IMR-90 (cell line): ENCODE data around the gene RORC. TPM values are rescaled to one million over a fixed set of nuclear protein-coding genes. Genes with fewer than 3 reads are reported as not detected.

Experiments
- ATAC-seq: fragments of 200-7000 bp; cut with Tn5 transposase; 2 replicates; pipeline ENCODE4 v1.9.1; 2020; ENCODE audit warnings: low read depth, mild to moderate bottlenecking, moderate library complexity
- BruUV-seq: library from RNA; stranded (reverse); fragments of 400-500 nt; replicated peaks from 2 replicates; lab custom pipeline; 2021; lab: Mats Ljungman, UMichigan
- CTCF ChIA-PET: fragments of 300-600 bp; formaldehyde crosslinking; extraction: SDS; loops from one replicate; lab custom pipeline; 2021; ENCODE audit warnings: antibody characterized with exemption; lab: Yijun Ruan, JAX
- POLR2A ChIA-PET: fragments of 300-600 bp; sonication (Branson Sonifier 250); formaldehyde crosslinking; loops from one replicate; lab custom pipeline; 2022; ENCODE audit warnings: antibody characterized with exemption; ENCODE audit not compliant: unreplicated experiment; lab: Charles Lee
- DNase-seq: peaks from one replicate; pipeline ENCODE4 v3.0.0; 2013
- H2AFZ ChIP-seq: replicated peaks from 2 replicates; pipeline ENCODE3; 2013; ENCODE audit warnings: low read length, mild to moderate bottlenecking; ENCODE audit not compliant: poor library complexity
- H2AK5ac ChIP-seq: 2 replicates; pipeline ENCODE4 v1.6.1; 2013; ENCODE audit warnings: low read depth, low read length, inconsistent platforms
- H2AK9ac ChIP-seq: replicated peaks from 2 replicates; pipeline ENCODE3; 2013; ENCODE audit warnings: mild to moderate bottlenecking, low read depth, low read length, moderate library complexity; ENCODE audit not compliant: poor library complexity
- H2BK120ac ChIP-seq: 2 replicates; pipeline ENCODE4 v1.6.1; 2013; ENCODE audit warnings: low read depth, low read length, inconsistent platforms
- H2BK15ac ChIP-seq: 3 replicates; pipeline ENCODE4 v1.6.1; 2013; ENCODE audit warnings: low read depth, low read length, inconsistent platforms
- H2BK20ac ChIP-seq: 2 replicates; pipeline ENCODE4 v1.6.1; 2013; ENCODE audit warnings: low read depth, mild to moderate bottlenecking, inconsistent platforms, low read length, moderate library complexity
- H2BK5ac ChIP-seq: 2 replicates; pipeline ENCODE4 v1.6.1; 2013; ENCODE audit warnings: mild to moderate bottlenecking, low read depth, low read length, inconsistent platforms; ENCODE audit not compliant: poor library complexity, severe bottlenecking
- H3K14ac ChIP-seq: replicated peaks from 2 replicates; pipeline ENCODE4 v1.6.1; 2013; ENCODE audit warnings: low read depth, low read length, inconsistent platforms
- H3K18ac ChIP-seq: 2 replicates; pipeline ENCODE4 v1.6.1; 2013; ENCODE audit warnings: low read depth, low read length, control low read depth
- H3K23ac ChIP-seq: 2 replicates; pipeline ENCODE4 v1.6.1; 2013; ENCODE audit warnings: low read depth, low read length, inconsistent platforms
- H3K27ac ChIP-seq: 2 replicates; pipeline ENCODE4 v1.5.1; 2013; ENCODE audit warnings: mild to moderate bottlenecking, control low read depth, low read length; ENCODE audit not compliant: insufficient read depth
- H3K27me3 ChIP-seq: 2 replicates; pipeline ENCODE4 v1.6.1; 2013; ENCODE audit warnings: low read length; ENCODE audit not compliant: control insufficient read depth, insufficient read depth
- H3K36me3 ChIP-seq: 2 replicates; pipeline ENCODE4 v1.6.1; 2013; ENCODE audit warnings: low read length, mixed read lengths; ENCODE audit not compliant: control insufficient read depth, insufficient read depth
- H3K4ac ChIP-seq: 2 replicates; pipeline ENCODE4 v1.6.1; 2013; ENCODE audit warnings: low read depth, low read length, inconsistent platforms
- H3K4me1 ChIP-seq: 2 replicates; pipeline ENCODE4 v1.6.1; 2013; ENCODE audit warnings: low read length, mixed read lengths; ENCODE audit not compliant: control insufficient read depth, insufficient read depth
- H3K4me2 ChIP-seq: 2 replicates; pipeline ENCODE4 v1.6.1; 2013; ENCODE audit warnings: low read depth, mild to moderate bottlenecking, control low read depth, low read length, moderate library complexity
- H3K4me3 ChIP-seq: 2 replicates; pipeline ENCODE4 v1.5.1; 2013; ENCODE audit warnings: low read depth, mild to moderate bottlenecking, control low read depth, low read length, moderate library complexity; ENCODE audit not compliant: insufficient read depth
- H3K56ac ChIP-seq: 2 replicates; pipeline ENCODE4 v1.6.1; 2013; ENCODE audit warnings: low read length, inconsistent platforms; ENCODE audit not compliant: insufficient read depth; ENCODE audit errors: extremely low read depth
- H3K79me1 ChIP-seq, 2 experiments: 2 replicates each; pipeline ENCODE4 v1.6.1; 2013; ENCODE audit warnings: low read length in 2 of 2, inconsistent platforms in 1 of 2, low read depth in 1 of 2
- H3K9ac ChIP-seq: 2 replicates; pipeline ENCODE4 v1.6.1; 2013; ENCODE audit warnings: low read depth, low read length, control low read depth
- H3K9me1 ChIP-seq: 2 replicates; pipeline ENCODE4 v1.6.1; 2013; ENCODE audit warnings: low read length, inconsistent platforms; ENCODE audit not compliant: insufficient read depth
- H3K9me3 ChIP-seq: 2 replicates; pipeline ENCODE4 v1.6.1; 2013; ENCODE audit warnings: low read length; ENCODE audit not compliant: control insufficient read depth, insufficient read depth
- H4K20me1 ChIP-seq: 2 replicates; pipeline ENCODE4 v1.6.1; 2013; ENCODE audit warnings: low read length, inconsistent platforms; ENCODE audit not compliant: insufficient read depth
- H4K5ac ChIP-seq: 2 replicates; pipeline ENCODE4 v1.6.1; 2013; ENCODE audit warnings: mild to moderate bottlenecking, low read depth, low read length, control low read depth
- H4K8ac ChIP-seq, 2 experiments: 2 replicates each; pipeline ENCODE4 v1.6.1; 2013; ENCODE audit warnings: low read depth in 2 of 2, low read length in 2 of 2, control low read depth in 1 of 2, inconsistent platforms in 1 of 2
- H4K91ac ChIP-seq: 2 replicates; pipeline ENCODE4 v1.6.1; 2013; ENCODE audit warnings: low read depth, low read length, inconsistent platforms; ENCODE audit not compliant: insufficient read depth
- BHLHE40 ChIP-seq: fragments of 150-350 bp; IDR thresholded peaks from 2 replicates; pipeline ENCODE4 v1.6.1; 2016; ENCODE audit warnings: mild to moderate bottlenecking, low read depth, low read length
- CEBPB ChIP-seq: IDR thresholded peaks from 2 replicates; pipeline ENCODE4 v1.6.1; 2012; ENCODE audit warnings: low read depth, low read length, improper control_type of control experiment
- FOS ChIP-seq: fragments of 150-350 bp; IDR thresholded peaks from 2 replicates; pipeline ENCODE4 v1.6.1; 2016; ENCODE audit warnings: low read depth, low read length
- MAZ ChIP-seq: IDR thresholded peaks from 2 replicates; pipeline ENCODE4 v1.6.1; 2012; ENCODE audit warnings: low read depth, mild to moderate bottlenecking, low read length, improper control_type of control experiment, moderate library complexity, borderline replicate concordance
- POLR2A ChIP-seq: IDR thresholded peaks from 2 replicates; pipeline ENCODE4 v1.6.1; 2012; ENCODE audit warnings: mild to moderate bottlenecking, low read depth, low read length
- SMC3 ChIP-seq: fragments of 150-350 bp; IDR thresholded peaks from 2 replicates; pipeline ENCODE4 v1.6.1; 2016; ENCODE audit warnings: low read depth, mild to moderate bottlenecking, antibody characterized with exemption, low read length, moderate library complexity
- USF2 ChIP-seq: fragments of 150-350 bp; IDR thresholded peaks from 2 replicates; pipeline ENCODE4 v1.6.1; 2017; ENCODE audit warnings: mild to moderate bottlenecking, antibody characterized with exemption, low read length, low read depth
- WGBS, 2 experiments: methylation state at CpG; one replicate each; pipeline versions ENCODE4 v1.1.5 to v1.1.7; 2013; ENCODE audit warnings: missing lambda C conversion rate in 2 of 2; ENCODE audit not compliant: insufficient read length in 1 of 2; ENCODE audit errors: extremely low coverage in 2 of 2; 5-methylcytosine and 5-hydroxymethylcytosine counted together
- dilution Hi-C: fragments of 300-500 bp; cut with HindIII; formaldehyde crosslinking; loops from one replicate; pipeline ENCODE4 v1.14.3; 2018; ENCODE audit warnings: low sequenced_read_pairs; ENCODE audit not compliant: unreplicated experiment
- in situ Hi-C: fragments of 300-500 bp; cut with MboI; formaldehyde crosslinking; loops from 3 replicates; pipeline ENCODE4 v1.14.3; 2019; ENCODE audit warnings: low sequenced_read_pairs, inconsistent platforms, mixed read lengths
- intact Hi-C: fragments of 100-400 bp; cut with micrococcal nuclease; formaldehyde crosslinking; loops from 2 replicates; pipeline ENCODE4 v1.10.0; 2022
- polyA plus RNA-seq, 3 experiments: library from polyadenylated mRNA; depleted of rRNA; stranded (reverse); fragments of >200 nt; gene quantifications; 2 replicates each; pipeline ENCODE4 v1.2.3, GENCODE V29; 2012; ENCODE audit warnings: low replicate concordance in 1 of 3
- total RNA-seq: library from RNA; depleted of rRNA; stranded (reverse); fragments of >200 nt; gene quantifications from 2 replicates; pipeline ENCODE4 v1.2.3, GENCODE V29; 2012

Gene RORC
- total and polyA plus RNA-seq, 2 of the 4 experiments (the other 2 are of a cell fraction), result not detected

GRCh38 chr1:151833172-151833900 lies 1.7 kb upstream of the RORC start:
- no peaks in the 10 kb centered on the region for H3K9me1 ChIP-seq
- no peak overlapping the region for H3K4me2 ChIP-seq
- intact Hi-C loops (loop anchor here (10.0 kb wide), 1 partner anchor 289 kb away; the partner anchor contains the start of gene TUFT1), in situ Hi-C loops (no loop called here), dilution Hi-C loops (no loop called here)
- no peak for ATAC-seq
- H3K23ac ChIP-seq, result no peak overlapping the region
- no peak overlapping the region for H2BK120ac ChIP-seq
- H2BK15ac ChIP-seq, result no peak overlapping the region
- no peak for TF ChIP-seq POLR2A
- no peak for TF ChIP-seq CEBPB
- TF ChIP-seq BHLHE40, result no peak
- TF ChIP-seq SMC3, result no peak
- no peak for TF ChIP-seq FOS
- no peak for TF ChIP-seq MAZ
- no peak for TF ChIP-seq USF2
- no peak overlapping the region for H3K18ac ChIP-seq
- peaks cover 53% of the 10 kb centered on the region for H3K27me3 ChIP-seq
- H3K4me3 ChIP-seq, result no peak overlapping the region
- CTCF ChIA-PET, result no interaction called here
- no peaks in the 10 kb centered on the region for H3K4me1 ChIP-seq
- H4K20me1 ChIP-seq, result no peaks in the 10 kb centered on the region
- H4K91ac ChIP-seq, result no peak overlapping the region
- no peak overlapping the region for H2AK5ac ChIP-seq
- H3K27ac ChIP-seq, result no peak overlapping the region
- H4K8ac ChIP-seq, result no peak overlapping the region
- no peak overlapping the region for H4K5ac ChIP-seq
- H3K56ac ChIP-seq, result no peak overlapping the region
- H2AFZ ChIP-seq, result no peak overlapping the region
- no peak overlapping the region for H3K14ac ChIP-seq
- DNase-seq, result no peak
- WGBS, 2 experiments, result 67% methylated on average over 1 of the region's 8 CpGs; no CpG with 5 or more reads in 1 of the 2 experiments
- no peaks in the 10 kb centered on the region for H3K79me1 ChIP-seq
- BruUV-seq, result no TSS peak
- no peak overlapping the region for H3K9ac ChIP-seq
- H3K9me3 ChIP-seq, result no peaks in the 10 kb centered on the region
- no peak overlapping the region for H3K4ac ChIP-seq
- H2BK20ac ChIP-seq, result no peak overlapping the region
- no peak overlapping the region for H2AK9ac ChIP-seq
- no peaks in the 10 kb centered on the region for H3K36me3 ChIP-seq
- H2BK5ac ChIP-seq, result no peak overlapping the region
- POLR2A ChIA-PET, result no interaction called here
